Tibial nerve (tissue), 4 donors: Measurements from ENCODE around the gene RPL18.

Experiments
- CTCF ChIP-seq, 5 experiments: fragments of 200-600 bp in 3 of 5; fragments of 450-650 bp in 2 of 5; sonication (generic) in 3 of 5; IDR thresholded peaks; one replicate each; pipeline ENCODE4 v1.5.1; 2016 to 2019; ENCODE audit warnings: antibody characterized with exemption in 5 of 5, mild to moderate bottlenecking in 3 of 5, moderate library complexity in 2 of 5
- EP300 ChIP-seq, 2 donors: sonication (generic); formaldehyde crosslinking; IDR thresholded peaks; one replicate each; pipeline ENCODE4 v1.6.1; 2017; ENCODE audit warnings: antibody characterized with exemption in 2 of 2, mild to moderate bottlenecking in 1 of 2
- POLR2A ChIP-seq, 2 donors: fragments of 450-650 bp; IDR thresholded peaks; one replicate each; pipeline ENCODE4 v1.6.1; 2017; ENCODE audit warnings: antibody characterized with exemption in 2 of 2, mild to moderate bottlenecking in 2 of 2, moderate library complexity in 2 of 2

- no peak for TF ChIP-seq EP300 (IDR thresholded peaks at IDR 0.05)
- no peak for TF ChIP-seq CTCF (IDR thresholded peaks at IDR 0.05)
- no peak for TF ChIP-seq POLR2A (IDR thresholded peaks at IDR 0.05)
These were observed 49.8 kb upstream of the RPL18 start for GRCh38 chr19:48668761-48669160.
